ENCODE data around the gene ARHGAP19.

Gene ARHGAP19

GRCh38 chr10:97190450-97190849, 102.0 kb downstream of the ARHGAP19 start:
- DNase-seq = no peak

DNA sequence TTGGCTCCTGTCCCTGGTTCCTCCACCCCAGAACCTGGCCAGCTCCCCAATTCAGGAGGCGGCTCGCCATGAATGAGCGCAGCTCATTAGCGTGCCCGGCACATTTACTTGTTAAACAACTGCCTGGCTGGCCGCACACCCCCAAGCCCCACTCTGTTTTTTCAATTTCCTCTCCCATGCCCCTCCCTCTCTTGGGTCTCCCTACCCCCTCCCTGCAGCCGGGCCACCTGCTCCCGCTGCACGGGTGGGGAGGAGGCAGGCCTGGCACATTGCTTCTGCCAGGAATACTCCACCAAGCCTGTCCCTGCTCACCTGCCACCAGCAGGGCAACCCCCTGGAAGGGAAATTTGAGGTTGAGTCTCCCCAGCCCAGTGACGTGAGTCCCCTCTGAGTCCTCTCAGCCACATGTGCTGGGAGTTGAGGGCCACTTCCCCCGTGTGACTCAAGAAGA, 104.2 kb downstream of the ARHGAP19 start:
- peak; percentile 13 for DNase-seq

- no peak for DNase-seq
These were observed 105.5 kb downstream of the ARHGAP19 start for GRCh38 chr10:97186911-97187310.

DNA sequence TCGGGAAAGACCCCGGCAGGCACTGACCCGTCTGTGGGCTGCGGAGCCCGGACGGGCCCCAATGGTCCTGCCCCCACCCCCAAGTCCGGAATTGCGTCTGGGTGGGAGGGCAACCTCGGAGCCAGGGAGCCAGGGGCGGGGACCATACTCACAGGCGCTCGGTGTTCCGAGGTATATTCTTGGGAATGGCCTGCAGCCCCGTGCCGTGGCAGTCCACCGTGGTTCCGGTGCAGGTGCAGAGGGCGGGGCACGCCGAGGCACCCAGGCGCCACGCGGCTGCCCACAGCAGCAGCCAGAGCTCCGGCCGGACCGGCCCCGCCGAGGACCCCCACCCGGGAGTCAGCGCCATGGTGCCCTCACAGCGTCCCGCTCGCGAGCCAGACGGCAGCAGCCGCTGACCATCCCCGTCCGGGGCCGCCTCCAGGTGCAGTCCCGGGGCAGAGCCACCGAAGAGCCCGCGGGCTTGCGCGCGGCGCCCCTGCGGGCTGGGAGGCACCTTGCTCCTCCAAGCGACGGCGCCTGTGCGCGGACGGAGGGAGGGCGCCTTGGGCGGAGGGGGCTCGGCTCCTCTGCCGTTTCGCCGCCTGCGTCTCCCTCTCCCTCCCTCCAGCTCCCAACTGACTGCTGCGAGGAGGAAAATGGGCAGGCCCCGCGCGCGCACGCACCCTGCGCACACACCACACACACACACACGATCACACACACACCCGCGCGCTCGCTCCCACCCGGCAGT, 106.9 kb downstream of the ARHGAP19 start, which contains the start of gene SLIT1:
Gene SLIT1, minus strand, starts transcription at position 634 of the 733 bp plus-strand sequence. Its CDS starts 285 bp downstream, at position 349.
- DNase-seq = no peak

DNA sequence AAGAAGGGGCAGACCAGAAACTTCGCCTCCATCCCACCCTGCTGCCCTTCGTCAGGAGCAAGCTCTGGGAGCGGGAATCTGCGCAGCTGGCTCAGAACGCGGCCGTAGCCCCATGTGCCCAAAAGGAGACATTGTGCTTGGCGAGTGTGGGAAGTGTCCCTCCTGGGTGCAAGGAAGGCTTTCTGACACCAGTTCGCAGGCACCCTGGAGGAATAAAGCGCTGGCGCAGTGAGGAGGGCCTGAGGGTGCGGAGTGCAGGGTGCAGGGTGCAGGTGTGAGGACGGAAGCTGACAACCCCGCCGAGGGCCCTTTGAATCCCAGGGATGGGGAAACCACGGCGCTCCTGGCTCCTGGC, 107.5 kb downstream of the ARHGAP19 start:
- DNase-seq = no peak

DNA sequence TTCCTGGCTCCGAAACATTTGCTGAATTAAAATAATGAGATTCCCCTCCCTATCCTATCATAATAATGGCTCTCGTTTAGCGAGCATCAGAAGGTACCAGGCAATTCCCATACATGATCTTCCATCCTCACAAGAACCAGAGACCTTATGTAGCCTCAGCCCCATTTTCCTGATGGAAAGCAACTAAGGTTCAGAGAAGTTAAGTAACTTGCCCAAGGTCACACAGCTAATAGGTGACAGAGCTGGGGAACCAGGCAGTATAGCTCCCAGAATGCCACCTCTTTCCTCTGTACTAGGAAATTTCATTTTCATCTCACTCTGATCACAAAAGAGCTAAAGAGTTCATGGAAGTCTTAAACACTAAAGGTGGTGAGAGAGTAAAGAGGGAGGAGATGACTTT, 109.1 kb downstream of the ARHGAP19 start:
- DNase-seq = no peak

DNA sequence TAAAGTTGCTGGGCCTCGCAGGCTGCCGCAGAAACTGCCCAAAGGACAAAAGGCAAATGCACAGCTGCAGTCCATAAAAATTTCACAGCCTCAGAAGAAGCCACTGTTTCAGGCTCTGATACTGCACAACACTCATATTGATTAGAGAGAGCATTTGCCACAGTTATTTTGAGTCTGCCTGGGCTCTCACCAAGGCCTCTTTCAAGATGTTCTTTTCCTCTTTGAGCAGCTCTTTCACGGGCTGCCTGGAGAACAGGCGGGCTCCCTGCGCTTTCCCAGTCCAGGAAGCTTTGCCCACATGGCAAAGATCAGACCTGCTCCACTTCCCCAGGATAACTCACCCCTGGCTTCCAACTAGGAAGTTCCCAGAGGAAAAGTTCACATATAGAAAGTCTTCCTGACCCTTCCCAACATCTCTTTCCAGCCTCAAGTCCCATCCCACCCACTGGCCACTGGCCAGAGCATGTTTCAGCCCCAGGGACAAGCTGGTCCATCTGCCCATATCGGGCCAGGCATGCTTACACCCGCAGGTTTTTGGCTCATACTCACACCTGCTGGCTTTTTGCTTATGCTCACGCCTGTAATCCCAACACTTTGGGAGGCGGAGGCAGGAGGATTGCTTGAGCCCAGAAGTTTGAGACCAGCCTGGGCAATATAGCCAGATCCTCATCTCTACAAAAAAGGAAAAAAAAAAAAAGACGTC, 110.0 kb downstream of the ARHGAP19 start:
- DNase-seq = no peak

DNA sequence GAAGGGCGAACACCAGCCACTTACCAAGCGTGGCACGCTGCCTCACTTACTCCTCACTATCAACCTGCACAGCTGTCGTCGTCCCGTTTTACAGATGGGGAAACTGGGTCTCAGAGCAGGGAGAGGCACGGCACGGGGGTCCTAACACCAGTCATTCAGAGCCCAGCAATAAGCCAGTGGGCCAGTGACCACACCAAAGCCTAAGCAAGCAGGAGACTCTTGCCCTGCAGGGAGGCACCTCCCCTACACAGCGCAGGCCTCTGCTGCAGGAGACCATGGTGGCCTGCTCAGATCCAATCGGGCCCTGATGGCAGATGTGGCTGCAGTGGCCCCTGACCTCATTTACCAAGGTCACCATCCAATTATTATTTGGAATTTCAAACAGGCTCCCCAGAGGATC, 111.5 kb downstream of the ARHGAP19 start:
- no peak for DNase-seq

DNA sequence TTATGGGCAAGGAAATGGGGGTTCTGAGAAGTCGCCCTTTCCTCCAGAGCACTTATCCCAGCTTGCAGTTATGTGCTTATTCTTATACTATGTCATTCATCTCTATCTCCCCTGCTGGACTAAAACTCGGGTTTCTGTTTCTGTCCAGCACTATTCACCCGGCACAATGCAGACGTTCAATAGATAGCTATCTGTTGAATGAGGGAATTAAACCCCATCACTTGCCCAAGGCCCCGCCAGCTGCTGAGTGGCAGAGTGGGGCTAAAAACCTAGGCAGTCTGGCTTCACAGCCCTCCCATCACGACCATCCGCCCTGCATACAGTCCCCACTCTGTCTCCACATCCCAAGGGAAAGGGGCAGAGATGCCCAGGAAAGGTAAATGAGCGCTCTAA, 112.1 kb downstream of the ARHGAP19 start:
- DNase-seq = no peak

- no peak for DNase-seq
These were observed 112.6 kb downstream of the ARHGAP19 start for GRCh38 chr10:97179731-97180362.

DNA sequence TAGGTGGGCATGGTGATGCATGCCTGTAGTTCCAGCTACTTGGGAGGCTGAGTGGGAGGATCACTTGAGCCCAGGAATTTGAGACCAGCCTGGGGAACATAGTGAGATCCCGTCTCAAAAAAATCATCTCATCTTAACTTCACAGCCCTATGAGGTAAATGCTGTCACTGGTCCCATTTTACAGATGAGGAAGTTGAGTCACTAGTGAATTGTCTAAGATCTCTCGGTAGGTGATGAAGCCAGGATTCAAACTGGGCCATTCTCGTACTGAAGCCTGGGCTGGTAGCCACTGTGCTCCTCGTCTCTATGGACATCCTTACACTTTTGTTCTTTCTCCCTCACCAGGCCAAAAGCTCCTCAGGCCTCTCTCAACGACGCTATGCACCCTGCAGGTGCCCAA, 113.1 kb downstream of the ARHGAP19 start:
- no peak for DNase-seq

- no peak for DNase-seq
These were observed 114.4 kb downstream of the ARHGAP19 start for GRCh38 chr10:97178074-97178473.

DNA sequence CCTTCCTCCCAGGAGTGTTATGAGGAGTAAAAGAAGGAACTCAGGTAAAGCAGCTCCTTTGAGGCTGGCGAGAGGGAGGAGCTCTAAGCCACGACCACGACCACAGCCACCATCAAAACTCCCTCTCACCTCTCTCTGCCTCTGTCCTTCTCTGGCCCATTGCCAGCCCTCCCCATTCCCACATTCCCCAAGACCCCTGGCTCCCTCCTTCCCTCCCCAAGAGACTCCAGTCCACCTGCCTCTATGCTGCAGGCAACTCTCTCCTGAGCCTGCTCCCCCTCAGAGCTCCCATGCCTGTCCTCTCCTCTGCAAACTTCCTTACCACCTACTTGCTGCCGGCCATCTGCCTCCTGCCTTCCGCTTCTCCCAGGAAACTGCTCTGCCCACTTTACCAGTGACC, 116.2 kb downstream of the ARHGAP19 start:
- DNase-seq = no peak

GRCh38 chr10:97175586-97175985, 116.9 kb downstream of the ARHGAP19 start:
- no peak for DNase-seq

DNA sequence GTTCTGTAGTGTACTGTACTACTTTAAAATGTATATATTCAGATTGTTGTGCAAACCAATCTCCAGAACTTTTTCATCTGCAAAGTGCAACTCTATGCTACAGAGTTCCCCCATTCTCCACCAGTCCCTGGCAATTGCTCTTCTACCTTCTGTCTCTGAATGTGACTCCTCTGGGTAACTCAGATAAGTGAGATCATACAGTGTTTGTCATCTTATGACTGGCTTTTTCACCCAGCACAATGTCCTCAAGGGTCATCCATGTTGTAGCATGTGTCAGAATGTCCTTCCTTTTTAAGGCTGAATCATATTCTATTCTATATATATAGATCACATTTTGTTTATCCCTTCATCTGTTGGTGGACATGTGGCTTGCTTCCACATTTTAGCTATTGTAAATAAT, 117.5 kb downstream of the ARHGAP19 start:
- no peak for DNase-seq

DNA sequence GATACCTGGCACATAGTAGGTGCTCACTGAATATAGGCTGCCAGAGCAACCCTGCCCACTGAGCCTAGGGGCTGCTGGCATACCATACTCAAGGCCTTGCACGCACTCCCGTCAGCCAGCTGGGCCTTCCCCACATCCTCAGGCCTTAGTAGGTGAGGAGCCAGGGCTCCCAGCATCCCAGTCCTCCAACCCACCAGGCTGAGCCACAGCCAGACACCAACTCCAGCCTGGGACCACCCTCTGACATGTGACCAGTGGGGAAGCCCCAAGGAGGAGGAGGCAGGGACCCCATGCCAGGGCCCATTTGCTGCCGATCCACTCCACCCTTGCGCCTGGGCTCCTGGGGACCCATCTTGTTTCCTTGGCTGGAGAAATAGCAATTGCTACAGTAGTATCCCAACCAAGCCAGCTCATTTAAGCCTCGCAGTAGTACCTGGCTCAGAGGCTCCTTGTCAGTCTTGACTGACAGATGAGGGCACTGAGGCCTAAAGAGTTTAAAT, 118.1 kb downstream of the ARHGAP19 start:
- no peak for DNase-seq

DNA sequence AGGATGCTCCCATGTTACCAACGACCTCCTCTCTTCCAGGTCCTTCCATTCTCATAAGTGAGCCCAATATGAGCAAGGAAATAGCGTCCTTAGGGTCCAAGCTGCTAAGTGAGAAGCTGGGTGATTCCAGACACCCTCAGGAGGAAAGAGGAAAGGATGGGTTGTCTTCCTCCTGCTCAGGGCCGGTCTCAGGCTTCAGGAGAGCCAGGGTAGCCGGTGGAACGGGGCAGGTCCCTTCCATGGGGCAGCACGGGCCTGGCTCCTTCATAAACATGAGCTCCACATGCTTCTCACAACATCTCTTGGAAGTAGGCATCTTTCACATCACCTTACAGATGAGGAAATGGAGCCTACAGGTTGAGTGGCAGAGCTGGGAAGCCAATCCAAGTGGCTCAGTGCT, 119.4 kb downstream of the ARHGAP19 start:
- DNase-seq = no peak
